Endothelial cell of umbilical vein (primary cell): ENCODE measurements around the gene CACNB4. TPM values are rescaled to one million over a fixed set of nuclear protein-coding genes. Genes with fewer than 3 reads are reported as not detected.

ENCODE experiments used
- BruUV-seq: library from RNA; stranded (reverse); fragments of 400-500 nt; replicated peaks from 2 replicates; lab custom pipeline; 2021; lab: Mats Ljungman, UMichigan
- CTCF ChIA-PET: fragments of 300-600, 350-600 bp; sonication (Branson Sonifier 250); formaldehyde crosslinking; loops from one replicate; lab custom pipeline; 2021; ENCODE audit warnings: antibody characterized with exemption, inconsistent platforms; lab: Charles Lee
- POLR2A ChIA-PET: fragments of 300-600, 350-600 bp; sonication (Branson Sonifier 250); formaldehyde crosslinking; loops from one replicate; lab custom pipeline; 2021; ENCODE audit warnings: antibody characterized with exemption, inconsistent platforms; lab: Charles Lee
- DNase-seq: peaks from one replicate; pipeline ENCODE4 v3.0.0-alpha.2; 2011; ENCODE audit warnings: low read depth, low spot score
- FAIRE-seq: peaks from 2 replicates; lab custom pipeline; 2011; peaks lifted over from hg19 to GRCh38; lab: Jason Lieb, UNC
- H2AFZ ChIP-seq: 2 replicates; pipeline ENCODE4 v1.6.0; 2012; ENCODE audit warnings: low read depth, low read length, control low read depth, inconsistent platforms
- H3K27ac ChIP-seq: 2 replicates; pipeline ENCODE4 v1.5.1; 2011; ENCODE audit warnings: low read depth, mild to moderate bottlenecking, control low read depth, low read length, moderate library complexity; ENCODE audit not compliant: insufficient read depth
- H3K27me3 ChIP-seq, 2 experiments: 2 replicates each; pipeline versions ENCODE4 v1.6.0 to v1.6.1; 2011; ENCODE audit warnings: low read length in 2 of 2, mixed read lengths in 1 of 2; ENCODE audit not compliant: control insufficient read depth in 2 of 2, insufficient read depth in 2 of 2
- H3K36me3 ChIP-seq, 2 experiments: 2 replicates in 1 of 2; 3 replicates in 1 of 2; pipeline ENCODE4 v1.5.1; 2011; ENCODE audit warnings: low read length in 2 of 2, mild to moderate bottlenecking in 1 of 2, moderate library complexity in 1 of 2; ENCODE audit not compliant: control insufficient read depth in 2 of 2, insufficient read depth in 2 of 2; ENCODE audit errors: extremely low read depth in 1 of 2
- H3K4me1 ChIP-seq: 3 replicates; pipeline ENCODE4 v1.5.1; 2011; ENCODE audit warnings: mild to moderate bottlenecking, low read length; ENCODE audit not compliant: control insufficient read depth, insufficient read depth; ENCODE audit errors: extremely low read depth
- H3K4me2 ChIP-seq: 2 replicates; pipeline ENCODE4 v1.6.1; 2011; ENCODE audit warnings: low read length, control low read depth, mixed read lengths; ENCODE audit not compliant: insufficient read depth
- H3K4me3 ChIP-seq, 3 experiments: fragments of 200-600 bp in 1 of 3; sonication (generic), shearing (Covaris generic) in 1 of 3; replicated peaks in 1 of 3; 2 replicates each; pipeline ENCODE4 v1.5.1; 2011 to 2016; ENCODE audit warnings: control low read depth in 3 of 3, low read length in 3 of 3, mild to moderate bottlenecking in 2 of 3, inconsistent platforms in 1 of 3, low read depth in 1 of 3, moderate library complexity in 1 of 3; ENCODE audit not compliant: insufficient read depth in 1 of 3
- H3K79me2 ChIP-seq: 2 replicates; pipeline ENCODE4 v1.6.0; 2012; ENCODE audit warnings: low read length, inconsistent platforms; ENCODE audit not compliant: control insufficient read depth, insufficient read depth
- H3K9ac ChIP-seq: replicated peaks from 2 replicates; pipeline ENCODE3; 2011; ENCODE audit warnings: low read length, control low read depth; ENCODE audit not compliant: insufficient read depth; ENCODE audit errors: extremely low read depth
- H3K9me1 ChIP-seq: replicated peaks from 3 replicates; pipeline ENCODE4 v1.6.0; 2011; ENCODE audit warnings: mild to moderate bottlenecking, low read length; ENCODE audit not compliant: control insufficient read depth, insufficient read depth; ENCODE audit errors: extremely low read depth
- H3K9me3 ChIP-seq: replicated peaks from 2 replicates; pipeline ENCODE4 v1.5.1; 2012; ENCODE audit warnings: low read length, inconsistent platforms; ENCODE audit not compliant: control insufficient read depth, insufficient read depth
- H4K20me1 ChIP-seq: replicated peaks from 2 replicates; pipeline ENCODE3; 2011; ENCODE audit warnings: mild to moderate bottlenecking, low read length; ENCODE audit not compliant: control insufficient read depth, insufficient read depth; ENCODE audit errors: extremely low read depth
- EZH2 ChIP-seq: IDR thresholded peaks from 2 replicates; pipeline ENCODE4 v1.6.1; 2012; ENCODE audit warnings: borderline replicate concordance, low read depth, mild to moderate bottlenecking, moderate library complexity, low read length, inconsistent platforms; ENCODE audit not compliant: severe bottlenecking
- FOS ChIP-seq: IDR thresholded peaks from 2 replicates; pipeline ENCODE4 v1.6.1; 2011; ENCODE audit warnings: mild to moderate bottlenecking, low read length, moderate library complexity, borderline replicate concordance; ENCODE audit not compliant: insufficient read depth
- GATA2 ChIP-seq: IDR thresholded peaks from 2 replicates; pipeline ENCODE4 v1.7.0; 2011; ENCODE audit warnings: low read depth, mild to moderate bottlenecking, moderate library complexity, mixed read lengths, low read length; ENCODE audit not compliant: insufficient read length, insufficient read depth
- JUN ChIP-seq: IDR thresholded peaks from 2 replicates; pipeline ENCODE4 v1.6.1; 2011; ENCODE audit warnings: borderline replicate concordance, low read depth; ENCODE audit not compliant: insufficient read length, insufficient read depth
- POLR2A ChIP-seq: IDR thresholded peaks from 2 replicates; pipeline ENCODE4 v1.6.1; 2012; ENCODE audit warnings: low read depth, mild to moderate bottlenecking, control low read depth, low read length
- dilution Hi-C: fragments of 300-500 bp; cut with MboI; formaldehyde crosslinking; loops from one replicate; pipeline ENCODE4 v1.15.0; 2019; ENCODE audit warnings: low sequenced_read_pairs; ENCODE audit not compliant: extremely low pct_ligation_motif_present
- intact Hi-C: fragments of 100-400 bp; cut with micrococcal nuclease; formaldehyde crosslinking; loops from one replicate; pipeline ENCODE4 v1.10.0; 2022
- polyA plus RNA-seq, 4 experiments: library from polyadenylated mRNA; depleted of rRNA in 3 of 4; stranded (reverse) in 3 of 4; unstranded in 1 of 4; fragments of >200 nt; gene quantifications; 2 replicates each; pipeline versions ENCODE4 v1.2.1 to v1.2.3, GENCODE V29; 2011 to 2012; ENCODE audit warnings: missing spikeins in 1 of 4
- total RNA-seq: library from RNA; stranded (reverse); gene quantifications from 2 replicates; pipeline ENCODE4 v1.2.3, GENCODE V29; 2021
- TF ChIP-seq, protein P1 (sequence below): IDR thresholded peaks from 2 replicates; pipeline ENCODE4 v1.6.1; 2011; ENCODE audit not compliant: insufficient read depth, insufficient read length
- TF ChIP-seq, protein P2 (sequence below), 2 donors: IDR thresholded peaks; 1 replicate in 1 of 2; 2 replicates in 1 of 2; pipeline ENCODE4 v1.5.1; 2011; ENCODE audit warnings: low read length in 2 of 2, mild to moderate bottlenecking in 2 of 2, moderate library complexity in 2 of 2, control low read depth in 1 of 2, inconsistent platforms in 1 of 2, low read depth in 1 of 2; ENCODE audit not compliant: insufficient read depth in 1 of 2; ENCODE audit errors: extremely low read depth in 1 of 2

CACNB4 gene
- total and polyA plus RNA-seq, 2 donors (not counting 3 experiments of a cell fraction or from before 2014, with no cell fraction given), result 0.23 to 0.58 TPM

DNA sequence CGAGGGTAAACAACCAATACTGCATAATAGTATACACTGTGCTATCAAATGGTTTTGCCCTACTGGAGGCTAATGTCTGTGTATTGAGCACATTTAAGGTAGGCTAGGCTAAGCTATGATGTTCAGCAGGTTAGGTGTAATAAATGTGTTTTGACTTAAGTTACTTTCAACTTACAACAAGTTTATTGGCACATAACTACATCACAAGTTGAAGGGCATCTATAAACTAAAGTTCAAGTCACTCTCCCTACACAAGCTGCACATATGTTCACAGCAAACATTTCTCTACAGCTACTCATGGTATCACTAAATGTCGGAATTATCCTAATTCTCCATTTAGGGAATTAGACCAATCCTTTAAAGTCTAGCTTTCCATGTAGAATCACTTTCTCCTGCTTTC is 282.0 kb downstream of the CACNB4 start:
- Histone ChIP-seq H3K36me3 (peaks cover 7% of the 10 kb centered on the region in 2 experiments), H3K4me1 (peaks cover 6% of the 10 kb centered on the region), H3K4me2 (no peak overlapping the region), H3K27ac (no peak overlapping the region), H3K9ac (no peak overlapping the region), H3K79me2 (peaks cover 61% of the 10 kb centered on the region), H3K4me3 (no peak overlapping the region), H3K9me3 (no peaks in the 10 kb centered on the region), H2AFZ (no peak overlapping the region), H4K20me1 (peaks cover 17% of the 10 kb centered on the region), H3K27me3 (no peaks in the 10 kb centered on the region), H3K9me1 (no peaks in the 10 kb centered on the region)
- CTCF ChIA-PET, result interaction anchor here (1.7 kb wide), 1 partner anchor 11 kb away, joined by 6 read pairs; the partner anchor contains the start of gene ARL5A
- BruUV-seq, result no TSS peak
- dilution Hi-C loops (no loop called here), intact Hi-C loops (no loop called here)
- FAIRE-seq (no peak), DNase-seq (no peak)
- POLR2A ChIA-PET, result no interaction called here
- TF ChIP-seq EZH2, result no peak
- TF ChIP-seq, protein P1, sequence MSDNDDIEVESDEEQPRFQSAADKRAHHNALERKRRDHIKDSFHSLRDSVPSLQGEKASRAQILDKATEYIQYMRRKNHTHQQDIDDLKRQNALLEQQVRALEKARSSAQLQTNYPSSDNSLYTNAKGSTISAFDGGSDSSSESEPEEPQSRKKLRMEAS, result no peak
- no peak for TF ChIP-seq JUN
- TF ChIP-seq, protein P2, sequence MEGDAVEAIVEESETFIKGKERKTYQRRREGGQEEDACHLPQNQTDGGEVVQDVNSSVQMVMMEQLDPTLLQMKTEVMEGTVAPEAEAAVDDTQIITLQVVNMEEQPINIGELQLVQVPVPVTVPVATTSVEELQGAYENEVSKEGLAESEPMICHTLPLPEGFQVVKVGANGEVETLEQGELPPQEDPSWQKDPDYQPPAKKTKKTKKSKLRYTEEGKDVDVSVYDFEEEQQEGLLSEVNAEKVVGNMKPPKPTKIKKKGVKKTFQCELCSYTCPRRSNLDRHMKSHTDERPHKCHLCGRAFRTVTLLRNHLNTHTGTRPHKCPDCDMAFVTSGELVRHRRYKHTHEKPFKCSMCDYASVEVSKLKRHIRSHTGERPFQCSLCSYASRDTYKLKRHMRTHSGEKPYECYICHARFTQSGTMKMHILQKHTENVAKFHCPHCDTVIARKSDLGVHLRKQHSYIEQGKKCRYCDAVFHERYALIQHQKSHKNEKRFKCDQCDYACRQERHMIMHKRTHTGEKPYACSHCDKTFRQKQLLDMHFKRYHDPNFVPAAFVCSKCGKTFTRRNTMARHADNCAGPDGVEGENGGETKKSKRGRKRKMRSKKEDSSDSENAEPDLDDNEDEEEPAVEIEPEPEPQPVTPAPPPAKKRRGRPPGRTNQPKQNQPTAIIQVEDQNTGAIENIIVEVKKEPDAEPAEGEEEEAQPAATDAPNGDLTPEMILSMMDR (IDR thresholded peaks at IDR 0.05; ENCODE audit: extremely low read depth in 1 of 2, insufficient read depth in 1 of 2, low read depth in 1 of 2, low read length in 2 of 2), result no peak
- TF ChIP-seq POLR2A, result no peak
- TF ChIP-seq GATA2, result no peak
- TF ChIP-seq FOS, result no peak
